NCI-H526 treated with DMSO at 0.1 percent for 48 hours (cell line): ENCODE data around the gene TMSB10.
"Not testable (repeated sequence)": the region's sequence is repeated elsewhere in the genome, so short reads cannot be mapped to it uniquely, and the experiment has no call there.

Source experiments
- DNase-seq: peaks from one replicate; lab custom pipeline; 2025; lab: John Stamatoyannopoulos, UW

The TMSB10 gene

DNA sequence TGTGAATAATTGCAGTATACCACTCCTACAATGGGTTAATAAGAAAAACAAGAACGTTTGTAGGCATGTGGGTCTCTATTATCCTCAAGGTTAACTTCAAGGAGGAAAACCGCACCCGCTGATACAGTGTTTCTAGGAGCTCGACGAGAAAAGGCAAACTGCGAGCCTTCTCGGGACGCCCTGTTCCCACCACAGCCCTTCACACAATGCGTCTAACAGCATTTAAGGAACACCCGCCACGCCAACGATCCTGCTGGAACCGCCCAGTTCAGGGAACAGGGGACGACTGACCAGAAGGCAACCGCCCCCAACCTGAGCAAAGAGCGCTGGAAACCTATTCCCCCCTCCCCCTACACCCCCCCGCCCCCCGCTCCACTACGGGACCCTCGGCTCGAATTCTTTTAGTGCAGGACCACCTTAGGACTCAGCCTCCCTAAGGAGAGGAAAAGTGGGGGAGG is 710 bp upstream of the TMSB10 start:
- no peak for DNase-seq

DNA sequence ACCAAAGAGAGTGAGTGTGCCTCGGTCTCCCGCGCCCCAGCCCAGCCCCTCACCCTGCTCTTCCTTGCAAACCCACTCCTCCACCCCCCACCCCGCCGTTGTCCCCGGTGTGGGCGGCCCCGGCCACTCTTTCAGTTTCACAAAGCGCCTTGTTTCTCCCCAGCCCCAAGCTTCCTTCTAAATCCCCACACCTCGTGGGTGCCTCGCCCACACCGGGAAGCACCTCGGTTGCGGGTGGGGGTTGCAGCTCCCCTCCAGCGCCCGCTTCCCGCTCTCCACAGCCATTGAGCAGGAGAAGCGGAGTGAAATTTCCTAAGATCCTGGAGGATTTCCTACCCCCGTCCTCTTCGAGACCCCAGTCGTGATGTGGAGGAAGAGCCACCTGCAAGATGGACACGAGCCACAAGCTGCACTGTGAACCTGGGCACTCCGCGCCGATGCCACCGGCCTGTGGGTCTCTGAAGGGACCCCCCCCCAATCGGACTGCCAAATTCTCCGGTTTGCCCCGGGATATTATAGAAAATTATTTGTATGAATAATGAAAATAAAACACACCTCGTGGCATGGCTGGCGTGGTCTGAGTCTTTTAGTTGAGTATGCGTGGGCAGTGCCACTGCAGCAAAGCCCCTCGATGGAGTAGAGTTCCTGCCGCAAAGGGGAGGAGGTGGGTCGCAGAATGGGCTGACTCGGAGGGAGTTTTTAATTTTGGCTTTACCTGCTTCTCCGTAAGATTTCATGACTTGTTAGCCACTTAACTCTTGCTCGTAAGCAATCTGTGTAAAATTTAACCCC is 848 bp downstream of the TMSB10 start:
- no peak for DNase-seq

DNA sequence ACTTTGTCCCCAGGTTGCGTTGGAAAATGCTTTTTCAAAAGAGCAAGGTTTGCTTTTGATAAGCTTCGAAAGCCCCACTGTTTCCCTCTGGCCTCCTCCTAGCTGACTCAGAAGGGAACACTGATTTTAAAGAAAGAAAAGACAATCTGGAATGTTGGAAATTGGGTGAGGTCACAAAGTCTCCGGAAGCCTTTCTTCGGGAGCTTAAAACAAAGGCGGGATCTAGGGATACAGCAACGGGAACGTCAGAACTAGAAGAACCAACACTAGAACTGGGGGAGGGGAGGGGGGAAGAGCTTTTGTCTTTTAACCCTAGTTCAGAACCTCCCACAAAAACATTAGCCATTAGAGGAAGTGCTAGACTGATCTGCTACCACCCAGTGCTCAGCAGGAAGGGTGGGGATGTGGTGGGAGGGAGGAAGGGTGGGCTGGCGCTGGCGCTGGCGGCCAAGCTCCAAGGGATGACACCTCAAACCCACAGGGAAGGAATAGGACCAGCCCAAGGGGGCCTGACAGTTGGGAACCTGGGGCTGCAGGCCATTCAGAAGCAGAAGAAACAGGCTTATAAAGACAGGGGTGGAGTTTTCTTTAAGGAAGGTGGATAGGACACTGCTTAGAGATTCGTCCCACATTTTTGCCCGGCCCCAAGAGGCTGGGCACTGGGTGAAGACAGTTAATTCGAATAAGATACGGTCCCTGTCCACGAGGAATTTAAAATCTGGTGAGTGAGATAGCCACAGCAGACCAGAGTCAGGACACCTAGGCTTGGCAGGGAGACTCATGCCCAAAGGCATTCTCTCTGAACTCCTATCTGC is 1.7 kb downstream of the TMSB10 start:
- no peak for DNase-seq

DNA sequence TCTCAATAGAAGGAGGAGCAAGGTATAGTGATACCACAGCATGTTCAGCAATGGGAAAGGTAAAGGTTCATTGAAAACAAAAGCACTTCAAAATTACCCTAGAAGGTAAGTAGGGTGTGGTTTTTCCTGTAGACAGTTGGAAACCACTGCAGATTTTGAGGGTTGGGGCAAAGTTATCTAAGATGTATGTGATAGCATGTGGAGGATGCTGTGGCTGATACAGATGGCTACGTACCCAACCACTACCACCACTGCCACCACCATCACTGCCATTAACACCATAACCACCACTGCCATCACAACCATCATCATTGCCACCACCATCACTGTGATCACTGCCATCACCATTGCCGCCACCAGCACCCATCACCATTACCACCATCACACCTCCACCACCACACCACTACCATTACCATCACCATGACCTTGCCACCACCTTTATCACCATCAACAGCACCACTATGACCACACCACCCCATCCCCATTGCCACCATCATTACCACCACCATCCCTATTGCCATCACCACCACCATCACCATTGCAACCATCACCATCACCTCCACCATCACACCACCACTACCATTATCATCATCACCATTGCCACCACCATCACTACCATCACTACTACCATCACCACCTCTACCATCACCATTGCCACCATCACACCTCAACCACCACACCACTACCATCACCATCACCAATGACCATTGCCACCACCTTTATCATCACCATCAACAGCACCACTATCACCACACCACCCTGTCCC is 3.7 kb downstream of the TMSB10 start:
- DNase-seq = no peak

DNA sequence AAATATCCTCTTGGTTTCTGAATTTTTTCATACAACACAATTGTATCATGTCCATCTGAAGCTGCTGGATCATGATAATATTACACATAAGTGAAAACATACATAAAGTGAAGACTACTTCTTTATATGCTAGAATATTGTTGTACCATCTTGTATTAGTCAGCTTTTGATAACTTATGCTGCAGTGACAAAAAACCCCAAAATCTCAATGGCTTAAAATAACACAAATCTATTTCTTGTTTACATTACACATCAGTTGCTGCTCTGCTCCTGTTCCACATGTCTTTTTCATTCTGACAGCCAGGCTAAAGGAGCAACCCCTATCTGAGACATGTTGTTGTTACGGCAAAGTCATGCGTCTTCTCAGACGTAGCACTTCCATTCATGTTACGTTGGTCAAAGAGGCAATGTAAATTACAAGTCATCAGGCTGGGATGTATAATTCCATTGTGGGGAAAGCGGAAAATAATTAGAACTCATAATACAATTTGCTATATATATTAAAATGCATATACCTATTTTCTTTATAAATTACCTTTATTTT is 5.8 kb downstream of the TMSB10 start:
- no peak for DNase-seq

- no peak for DNase-seq
Observed at GRCh38 chr2:84912984-84913383, 7.5 kb downstream of the TMSB10 start.

DNA sequence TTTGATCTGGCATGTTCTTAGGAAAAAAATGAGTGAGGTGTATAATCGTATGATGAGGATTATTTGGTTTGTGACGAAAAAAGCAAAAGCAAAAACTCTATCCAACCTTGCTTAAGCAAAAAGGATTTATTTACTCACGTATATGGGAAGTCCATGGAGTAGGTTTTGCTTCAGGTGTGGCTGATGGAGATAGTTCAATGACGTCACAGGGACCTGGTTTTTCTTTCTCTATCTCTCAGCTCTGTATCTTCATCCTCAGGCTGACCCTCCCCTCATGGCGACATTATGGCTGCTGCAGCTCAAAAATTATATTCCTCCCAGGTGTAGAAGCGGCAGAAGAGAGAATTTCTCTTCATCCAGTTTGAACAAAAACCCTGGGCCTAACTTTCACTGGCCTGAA is 8.9 kb downstream of the TMSB10 start:
- no peak for DNase-seq

- not testable (repeated sequence) for DNase-seq
Observed at GRCh38 chr2:84915675-84916074, 10.2 kb downstream of the TMSB10 start.

- not testable (repeated sequence) for DNase-seq
Observed at GRCh38 chr2:84917821-84918220, 12.4 kb downstream of the TMSB10 start.

- DNase-seq = no peak
Observed at GRCh38 chr2:84918430-84918829, 13.0 kb downstream of the TMSB10 start.

GRCh38 chr2:84919885-84920580 is 14.6 kb downstream of the TMSB10 start:
- DNase-seq = no peak

DNA sequence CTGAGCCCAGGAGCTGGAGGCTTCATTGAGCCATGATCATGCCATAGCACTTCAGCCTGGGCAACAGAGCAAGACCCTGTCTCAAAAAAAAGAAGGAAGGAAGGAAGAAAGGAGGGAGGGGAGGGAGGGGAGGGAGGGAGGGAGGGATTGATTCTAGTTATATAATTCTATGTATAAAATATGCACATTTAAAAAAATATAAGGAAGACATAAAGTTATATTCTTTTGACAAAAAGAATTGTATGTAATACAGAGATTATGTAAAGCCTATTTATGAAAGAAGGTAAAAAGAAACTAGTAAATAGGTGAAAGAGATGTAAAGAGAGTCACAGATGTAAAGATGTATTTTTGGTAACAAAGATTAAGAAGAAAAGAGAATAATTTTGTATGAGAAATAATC is 17.6 kb downstream of the TMSB10 start:
- DNase-seq = no peak

GRCh38 chr2:84924173-84925106 is 19.0 kb downstream of the TMSB10 start:
- no peak for DNase-seq

DNA sequence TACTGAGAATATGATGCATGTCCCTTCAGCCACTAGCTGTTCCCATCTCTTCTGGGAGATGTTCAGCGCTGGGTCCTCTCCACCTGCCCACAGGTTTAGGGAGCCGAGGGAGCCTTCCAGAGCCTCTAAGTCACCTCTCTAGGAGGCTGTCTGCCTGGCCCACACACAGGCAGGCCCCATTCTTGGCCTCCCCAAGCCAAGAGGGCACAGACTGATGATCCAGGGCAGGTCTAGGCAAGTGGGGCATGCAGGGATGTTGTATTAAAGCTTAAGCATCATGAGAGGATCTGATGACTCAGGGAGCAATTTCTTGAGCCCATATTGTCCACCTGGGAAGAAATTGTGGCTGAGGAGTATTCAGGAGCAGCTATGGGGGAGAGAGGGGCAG is 19.9 kb downstream of the TMSB10 start:
- no peak for DNase-seq

GRCh38 chr2:84925724-84926376 is 20.4 kb downstream of the TMSB10 start:
- peak; percentile 87 for DNase-seq

GRCh38 chr2:84927275-84927627 is 21.8 kb downstream of the TMSB10 start:
- no peak for DNase-seq

GRCh38 chr2:84931384-84931821 is 25.9 kb downstream of the TMSB10 start:
- DNase-seq = no peak

DNA sequence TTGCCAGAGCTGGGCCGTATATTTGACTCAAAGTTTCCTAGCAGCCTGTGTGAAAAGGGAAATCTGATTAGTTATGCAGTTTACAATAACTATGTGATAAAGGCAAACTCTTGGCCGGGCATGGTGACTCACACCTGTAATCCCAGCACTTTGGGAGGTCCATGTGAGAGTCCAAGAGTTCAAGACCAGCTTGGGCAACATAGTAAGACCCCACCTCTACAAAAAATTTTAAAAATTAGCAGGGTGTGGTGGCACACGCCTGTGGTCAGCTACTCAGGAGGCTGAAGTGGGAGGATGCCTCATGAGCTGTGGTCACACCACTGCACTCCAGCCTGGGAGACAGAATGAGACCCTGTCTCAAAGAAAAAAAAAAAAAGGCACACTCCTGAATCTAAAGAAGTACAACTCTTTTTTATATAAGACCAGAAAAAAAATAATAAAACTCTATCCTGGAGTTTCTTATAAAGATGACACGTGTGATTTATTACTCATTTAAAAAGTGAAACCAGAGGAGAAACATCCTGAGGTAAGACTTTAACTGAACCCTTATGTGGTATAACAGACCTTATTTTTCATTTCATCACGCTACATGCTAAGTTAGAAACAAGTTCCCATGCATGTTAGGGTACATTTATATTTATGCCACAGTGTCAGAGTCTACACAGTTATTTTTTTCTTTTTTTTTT is 32.9 kb downstream of the TMSB10 start:
- no peak for DNase-seq

DNA sequence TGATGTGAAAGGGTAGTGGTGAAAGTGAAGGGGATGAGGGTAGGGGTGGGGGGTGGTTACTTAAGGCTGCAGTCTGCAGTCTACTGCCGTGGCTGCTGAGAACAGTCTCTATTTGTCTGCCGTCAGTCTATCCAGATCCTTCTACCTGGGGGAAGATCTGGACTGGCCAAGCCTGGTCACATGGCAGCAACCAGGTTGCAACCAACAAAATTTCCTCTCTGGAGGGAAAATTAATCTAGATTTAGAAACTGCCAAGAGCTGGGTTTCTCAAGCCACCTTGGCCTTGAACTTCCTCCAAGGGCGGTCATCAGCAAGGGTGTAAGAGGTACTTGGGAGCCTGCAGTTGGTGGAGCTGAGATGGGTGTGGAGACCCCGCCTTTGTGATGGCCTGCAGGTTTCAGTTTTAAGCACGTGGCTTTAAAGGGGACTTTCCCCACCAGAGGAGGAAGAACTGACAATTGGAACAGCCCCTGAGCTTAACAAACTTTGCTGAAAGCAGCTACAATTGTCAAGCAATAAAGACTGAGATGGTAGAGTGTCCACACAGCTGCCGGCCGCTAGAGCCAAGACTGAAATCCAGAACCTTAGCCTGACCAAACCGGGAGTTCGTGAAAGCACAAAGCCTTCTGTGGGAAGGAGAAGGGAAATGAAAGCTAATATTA is 34.1 kb downstream of the TMSB10 start:
- DNase-seq = no peak
